ENCODE measurements around the gene RPL31. TPM values are rescaled to one million over a fixed set of nuclear protein-coding genes. Genes with fewer than 3 reads are reported as not detected.
"Not testable (repeated sequence)": the region's sequence is repeated elsewhere in the genome, so short reads cannot be mapped to it uniquely, and the experiment has no call there.

RPL31 gene
- total and polyA plus RNA-seq, 5 experiments from 2014 or later: 2,599 to 8,494 (median 7,517) TPM

- Mint-ChIP-seq H3K9me3 (no peaks in the 10 kb centered on the region), H3K27ac (no peak overlapping the region), H3K4me3 (no peak overlapping the region), H3K4me1 (no peaks in the 10 kb centered on the region), H3K36me3 (no peaks in the 10 kb centered on the region), H3K27me3 (peaks cover 0 to 2% (median 0%) of the 10 kb centered on the region in 5 donors)
- ATAC-seq (no peak), DNase-seq (no peak)
- POLR2A ChIA-PET: no interaction called here
These were observed 39.3 kb downstream of the RPL31 start for GRCh38 chr2:101041413-101041812.

- no peak overlapping the region for H3K4me3 Mint-ChIP-seq
- POLR2A ChIA-PET: no interaction called here
- peaks cover 0 to 3% (median 0%) of the 10 kb centered on the region in 3 donors for H3K36me3 Mint-ChIP-seq
- peaks cover 0 to 2% (median 0%) of the 10 kb centered on the region in 5 donors for H3K27me3 Mint-ChIP-seq
- H3K4me1 Mint-ChIP-seq: no peaks in the 10 kb centered on the region
- peak overlapping the region in 1 of 10 donors; percentile 28 for H3K27ac Mint-ChIP-seq
- ATAC-seq (no peak), DNase-seq (no peak)
- H3K9me3 Mint-ChIP-seq: peaks cover 0 to 2% (median 0%) of the 10 kb centered on the region in 9 donors
These were observed 43.2 kb downstream of the RPL31 start for GRCh38 chr2:101045330-101045729.

GRCh38 chr2:101047075-101047766, 45.1 kb downstream of the RPL31 start:
- DNase-seq (no peak), ATAC-seq (no peak)
- H3K27me3 Mint-ChIP-seq: no peaks in the 10 kb centered on the region
- H3K4me1 Mint-ChIP-seq: no peaks in the 10 kb centered on the region
- POLR2A ChIA-PET: no interaction called here
- H3K4me3 Mint-ChIP-seq: no peak overlapping the region
- H3K9me3 Mint-ChIP-seq: peaks cover 0 to 2% (median 0%) of the 10 kb centered on the region in 9 donors
- peaks cover 0 to 3% (median 0%) of the 10 kb centered on the region in 3 donors for H3K36me3 Mint-ChIP-seq
- no peak overlapping the region for H3K27ac Mint-ChIP-seq

- POLR2A ChIA-PET: no interaction called here
These were observed 45.7 kb downstream of the RPL31 start for GRCh38 chr2:101047774-101048173.

GRCh38 chr2:101048756-101049155, 46.7 kb downstream of the RPL31 start:
- no peak overlapping the region for H3K4me3 Mint-ChIP-seq
- no peak overlapping the region for H3K27ac Mint-ChIP-seq
- H3K9me3 Mint-ChIP-seq: peaks cover 0 to 2% (median 0%) of the 10 kb centered on the region in 9 donors
- DNase-seq (no peak), ATAC-seq (no peak)
- H3K27me3 Mint-ChIP-seq: no peaks in the 10 kb centered on the region
- POLR2A ChIA-PET: no interaction called here
- H3K36me3 Mint-ChIP-seq: peaks cover 0 to 3% (median 0%) of the 10 kb centered on the region in 3 donors
- no peaks in the 10 kb centered on the region for H3K4me1 Mint-ChIP-seq

More at GRCh38 chr2:101047774-101048173, 45.7 kb downstream of the RPL31 start:
- ATAC-seq: no peak
- Mint-ChIP-seq H3K36me3 (peaks cover 0 to 3% (median 0%) of the 10 kb centered on the region in 3 donors), H3K27ac (peak overlapping the region in 1 of 10 donors; percentile 3), H3K4me1 (no peaks in the 10 kb centered on the region), H3K4me3 (no peak overlapping the region), H3K27me3 (no peaks in the 10 kb centered on the region), H3K9me3 (peaks cover 0 to 2% (median 0%) of the 10 kb centered on the region in 9 donors)
- DNase-seq: no peak

GRCh38 chr2:101050886-101051285, 48.8 kb downstream of the RPL31 start:
- H3K27me3 Mint-ChIP-seq, H3K36me3 Mint-ChIP-seq, POLR2A ChIA-PET, DNase-seq, ATAC-seq, H3K9me3 Mint-ChIP-seq, H3K4me3 Mint-ChIP-seq, H3K4me1 Mint-ChIP-seq, H3K27ac Mint-ChIP-seq: not testable (repeated sequence)

GRCh38 chr2:101052147-101052546, 50.1 kb downstream of the RPL31 start:
- Mint-ChIP-seq H3K4me1 (no peaks in the 10 kb centered on the region), H3K36me3 (peaks cover 0 to 3% (median 0%) of the 10 kb centered on the region in 3 donors), H3K4me3 (no peak overlapping the region), H3K9me3 (peaks cover 0 to 2% (median 0%) of the 10 kb centered on the region in 9 donors), H3K27me3 (no peaks in the 10 kb centered on the region), H3K27ac (no peak overlapping the region)
- POLR2A ChIA-PET: no interaction called here
- no peak for ATAC-seq
- no peak for DNase-seq

- DNase-seq (no peak), ATAC-seq (no peak)
- no peaks in the 10 kb centered on the region for H3K4me1 Mint-ChIP-seq
- POLR2A ChIA-PET: no interaction called here
- no peak overlapping the region for H3K27ac Mint-ChIP-seq
- H3K9me3 Mint-ChIP-seq: peaks cover 0 to 2% (median 0%) of the 10 kb centered on the region in 9 donors
- no peaks in the 10 kb centered on the region for H3K27me3 Mint-ChIP-seq
- no peak overlapping the region for H3K4me3 Mint-ChIP-seq
- H3K36me3 Mint-ChIP-seq: peaks cover 0 to 3% (median 0%) of the 10 kb centered on the region in 3 donors
These were observed 51.0 kb downstream of the RPL31 start for GRCh38 chr2:101053117-101053516.

Other genes starting within 250 kb of the RPL31 start
- 1 to 10 TPM; 4.1 to 5.1 TPM for gene NPAS2, start 182.2 kb upstream of the RPL31 start, total RNA-seq
- gene NPAS2, start 182.2 kb upstream of the RPL31 start, polyA plus RNA-seq: 1 to 10 TPM; 2.0 to 9.0 (median 2.6) TPM
- 1 to 10 TPM; 2.5 to 2.6 TPM for gene TBC1D8, start 149.1 kb downstream of the RPL31 start, total RNA-seq
- under 1 TPM; 0.20 to 0.66 (median 0.59) TPM for gene TBC1D8, start 149.1 kb downstream of the RPL31 start, polyA plus RNA-seq

All from naive thymus-derived CD8-positive, alpha-beta T cell (primary cell).